Loucy (cell line): Measurements from ENCODE around the gene TPSB2.

Experiments used
- H2AFZ ChIP-seq: fragments of 200-600 bp; sonication (generic); 2 replicates; pipeline ENCODE4 v1.6.0; 2016; ENCODE audit warnings: antibody characterized with exemption, mild to moderate bottlenecking, low read length, moderate library complexity
- H3F3A ChIP-seq: fragments of 200-600 bp; 2 replicates; pipeline ENCODE4 v1.6.0; 2016; ENCODE audit warnings: antibody characterized with exemption, low read depth, mild to moderate bottlenecking
- H3K27me3 ChIP-seq: fragments of 200-600 bp; sonication (generic); 2 replicates; pipeline ENCODE4 v1.6.1; 2014; ENCODE audit warnings: low read length, mild to moderate bottlenecking; ENCODE audit not compliant: insufficient read depth, poor library complexity, severe bottlenecking
- H3K36me3 ChIP-seq: fragments of 200-600 bp; sonication (generic); 2 replicates; pipeline ENCODE4 v1.6.1; 2016; ENCODE audit warnings: low read length; ENCODE audit not compliant: insufficient read depth
- H3K4me1 ChIP-seq: fragments of 200-600 bp; sonication (generic); 2 replicates; pipeline ENCODE4 v1.5.1; 2014; ENCODE audit warnings: low read length, mild to moderate bottlenecking; ENCODE audit not compliant: insufficient read depth, poor library complexity, severe bottlenecking
- H3K4me2 ChIP-seq: fragments of 200-600 bp; sonication (generic); 2 replicates; pipeline ENCODE4 v1.6.0; 2014; ENCODE audit warnings: antibody characterized with exemption, low read length, low read depth, mild to moderate bottlenecking; ENCODE audit not compliant: poor library complexity, severe bottlenecking
- H3K4me3 ChIP-seq: fragments of 200-600 bp; sonication (generic); 2 replicates; pipeline ENCODE4 v1.5.1; 2014; ENCODE audit warnings: low read length, mild to moderate bottlenecking, mixed read lengths; ENCODE audit not compliant: poor library complexity, severe bottlenecking
- H3K79me2 ChIP-seq: fragments of 200-600 bp; sonication (generic); 2 replicates; pipeline ENCODE4 v1.6.1; 2014; ENCODE audit warnings: low read length; ENCODE audit not compliant: insufficient read depth
- H3K9ac ChIP-seq: fragments of 200-600 bp; sonication (generic); 2 replicates; pipeline ENCODE4 v1.6.0; 2014; ENCODE audit warnings: mild to moderate bottlenecking, low read depth, low read length, moderate library complexity; ENCODE audit not compliant: poor library complexity, severe bottlenecking
- H3K9me2 ChIP-seq: fragments of 200-600 bp; sonication (generic); replicated peaks from 2 replicates; pipeline ENCODE4 v1.6.1; 2016; ENCODE audit warnings: low read depth, low read length, mixed read lengths
- H3K9me3 ChIP-seq: fragments of 200-600 bp; sonication (generic); 2 replicates; pipeline ENCODE4 v1.6.1; 2014; ENCODE audit warnings: mild to moderate bottlenecking, antibody characterized with exemption, low read length, low read depth; ENCODE audit not compliant: insufficient read depth
- H4K20me1 ChIP-seq: fragments of 200-600 bp; sonication (generic); 2 replicates; pipeline ENCODE4 v1.6.0; 2014; ENCODE audit warnings: antibody characterized with exemption, low read length, mild to moderate bottlenecking; ENCODE audit not compliant: insufficient read depth, poor library complexity, severe bottlenecking
- EZH2phosphoT487 ChIP-seq: fragments of 200-600 bp; IDR thresholded peaks from 2 replicates; pipeline ENCODE4 v1.6.1; 2018; ENCODE audit warnings: antibody characterized with exemption, mild to moderate bottlenecking, moderate library complexity, borderline replicate concordance
- TF ChIP-seq, protein P1 (sequence below): fragments of 200-600 bp; sonication (generic); conservative IDR thresholded peaks from 2 replicates; pipeline ENCODE4 v1.5.1; 2014; ENCODE audit warnings: mild to moderate bottlenecking, antibody characterized with exemption, low read length

The TPSB2 gene

DNA sequence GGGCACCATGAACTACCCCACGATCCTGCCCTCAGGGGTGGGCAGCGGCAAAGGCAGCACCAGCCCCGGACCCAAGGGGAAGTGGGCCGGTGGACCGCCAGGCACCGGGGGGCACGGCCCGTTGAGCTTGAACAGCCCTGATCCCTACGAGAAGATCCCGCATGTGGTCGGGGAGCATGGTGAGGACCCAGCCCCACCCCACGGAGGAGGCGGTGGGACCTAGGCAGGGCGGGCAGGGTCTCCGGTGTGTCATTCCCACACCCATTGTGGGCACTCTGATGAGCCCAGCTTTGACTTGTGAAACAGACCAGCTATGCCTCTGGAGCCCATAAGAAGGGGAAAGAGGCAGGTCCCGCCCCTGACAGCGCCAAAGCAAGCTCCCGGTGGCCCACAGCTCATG is 27.7 kb downstream of the TPSB2 start:
- H3K4me2 ChIP-seq, result no peak overlapping the region
- no peak overlapping the region for H3K9ac ChIP-seq
- TF ChIP-seq, protein P1, sequence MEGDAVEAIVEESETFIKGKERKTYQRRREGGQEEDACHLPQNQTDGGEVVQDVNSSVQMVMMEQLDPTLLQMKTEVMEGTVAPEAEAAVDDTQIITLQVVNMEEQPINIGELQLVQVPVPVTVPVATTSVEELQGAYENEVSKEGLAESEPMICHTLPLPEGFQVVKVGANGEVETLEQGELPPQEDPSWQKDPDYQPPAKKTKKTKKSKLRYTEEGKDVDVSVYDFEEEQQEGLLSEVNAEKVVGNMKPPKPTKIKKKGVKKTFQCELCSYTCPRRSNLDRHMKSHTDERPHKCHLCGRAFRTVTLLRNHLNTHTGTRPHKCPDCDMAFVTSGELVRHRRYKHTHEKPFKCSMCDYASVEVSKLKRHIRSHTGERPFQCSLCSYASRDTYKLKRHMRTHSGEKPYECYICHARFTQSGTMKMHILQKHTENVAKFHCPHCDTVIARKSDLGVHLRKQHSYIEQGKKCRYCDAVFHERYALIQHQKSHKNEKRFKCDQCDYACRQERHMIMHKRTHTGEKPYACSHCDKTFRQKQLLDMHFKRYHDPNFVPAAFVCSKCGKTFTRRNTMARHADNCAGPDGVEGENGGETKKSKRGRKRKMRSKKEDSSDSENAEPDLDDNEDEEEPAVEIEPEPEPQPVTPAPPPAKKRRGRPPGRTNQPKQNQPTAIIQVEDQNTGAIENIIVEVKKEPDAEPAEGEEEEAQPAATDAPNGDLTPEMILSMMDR, result no peak
- no peak for TF ChIP-seq EZH2phosphoT487
- no peaks in the 10 kb centered on the region for H3K9me2 ChIP-seq
- H4K20me1 ChIP-seq, result no peaks in the 10 kb centered on the region
- no peak overlapping the region for H2AFZ ChIP-seq
- H3K27me3 ChIP-seq, result no peaks in the 10 kb centered on the region
- H3K4me3 ChIP-seq, result no peak overlapping the region
- no peaks in the 10 kb centered on the region for H3F3A ChIP-seq
- no peaks in the 10 kb centered on the region for H3K79me2 ChIP-seq
- H3K36me3 ChIP-seq, result no peaks in the 10 kb centered on the region
- H3K9me3 ChIP-seq, result no peaks in the 10 kb centered on the region
- H3K4me1 ChIP-seq, result no peaks in the 10 kb centered on the region

DNA sequence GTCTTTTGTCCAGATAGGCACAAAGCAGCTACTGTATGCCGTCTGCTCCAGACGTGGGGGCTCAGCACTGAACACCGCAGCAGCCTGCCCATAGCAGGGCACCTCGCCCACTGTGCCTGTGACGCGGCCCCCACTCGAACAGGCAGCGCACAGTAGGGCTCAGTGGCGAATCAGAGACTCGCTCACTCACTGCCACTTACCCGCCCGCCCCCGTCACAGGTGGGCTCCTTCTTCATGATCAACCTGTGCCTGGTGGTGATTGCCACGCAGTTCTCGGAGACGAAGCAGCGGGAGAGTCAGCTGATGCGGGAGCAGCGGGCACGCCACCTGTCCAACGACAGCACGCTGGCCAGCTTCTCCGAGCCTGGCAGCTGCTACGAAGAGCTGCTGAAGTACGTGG is 28.5 kb downstream of the TPSB2 start:
- Histone ChIP-seq H3K9me3 (no peaks in the 10 kb centered on the region), H3K27me3 (no peaks in the 10 kb centered on the region), H3K79me2 (no peaks in the 10 kb centered on the region), H4K20me1 (no peaks in the 10 kb centered on the region), H3F3A (no peaks in the 10 kb centered on the region), H3K4me3 (no peak overlapping the region), H3K9me2 (no peaks in the 10 kb centered on the region), H3K9ac (no peak overlapping the region), H3K4me2 (no peak overlapping the region), H3K4me1 (no peaks in the 10 kb centered on the region), H3K36me3 (no peaks in the 10 kb centered on the region), H2AFZ (no peak overlapping the region)
- TF ChIP-seq, protein P1, result no peak
- TF ChIP-seq EZH2phosphoT487, result no peak

DNA sequence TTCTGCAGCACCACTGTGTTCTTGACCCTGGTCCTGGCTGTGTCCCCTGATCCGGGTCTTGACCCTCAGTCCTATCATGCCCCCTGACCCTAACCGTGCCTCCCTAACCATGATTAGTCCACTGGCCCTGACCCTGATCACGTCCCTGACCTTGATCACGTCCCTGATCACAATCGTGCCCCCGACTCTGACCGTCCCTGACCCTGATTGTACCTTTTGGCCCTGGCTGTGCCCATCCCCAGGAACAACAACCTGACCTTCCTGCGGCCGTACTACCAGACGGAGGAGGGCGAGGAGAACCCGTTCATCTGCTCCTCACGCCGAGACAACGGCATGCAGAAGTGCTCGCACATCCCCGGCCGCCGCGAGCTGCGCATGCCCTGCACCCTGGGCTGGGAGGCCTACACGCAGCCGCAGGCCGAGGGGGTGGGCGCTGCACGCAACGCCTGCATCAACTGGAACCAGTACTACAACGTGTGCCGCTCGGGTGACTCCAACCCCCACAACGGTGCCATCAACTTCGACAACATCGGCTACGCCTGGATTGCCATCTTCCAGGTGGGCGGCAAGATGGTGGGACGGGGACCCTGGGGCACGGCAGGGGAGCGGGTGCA is 29.9 kb downstream of the TPSB2 start:
- Histone ChIP-seq H3K9me3 (no peaks in the 10 kb centered on the region), H3K9me2 (no peaks in the 10 kb centered on the region), H3F3A (no peaks in the 10 kb centered on the region), H4K20me1 (no peaks in the 10 kb centered on the region), H3K4me1 (no peaks in the 10 kb centered on the region), H3K9ac (no peak overlapping the region), H3K27me3 (no peaks in the 10 kb centered on the region), H3K4me2 (no peak overlapping the region), H3K36me3 (no peaks in the 10 kb centered on the region), H3K79me2 (no peaks in the 10 kb centered on the region), H2AFZ (no peak overlapping the region), H3K4me3 (no peak overlapping the region)
- no peak for TF ChIP-seq EZH2phosphoT487
- TF ChIP-seq, protein P1, result no peak
